Vagina (tissue), 2 donors: ENCODE results near the gene SIDT2. TPM values are rescaled to one million over a fixed set of nuclear protein-coding genes. Genes with fewer than 3 reads are reported as not detected.

Source experiments
- DNase-seq, 2 donors: peaks; one replicate each; pipeline ENCODE4 v3.0.0-alpha.2; 2017; ENCODE audit errors: extremely low spot score in 2 of 2
- H3K27ac ChIP-seq: fragments of 200-600 bp; sonication (generic); one replicate; pipeline ENCODE4 v1.5.1; 2019
- H3K27me3 ChIP-seq: fragments of 200-600 bp; sonication (generic); one replicate; pipeline ENCODE4 v1.5.1; 2019
- H3K36me3 ChIP-seq, 2 donors: fragments of 200-600 bp; sonication (generic); one replicate each; pipeline ENCODE4 v1.5.1; 2017 to 2019
- H3K4me1 ChIP-seq: fragments of 200-600 bp; sonication (generic); one replicate; pipeline ENCODE4 v1.5.1; 2019
- H3K4me3 ChIP-seq, 2 donors: fragments of 200-600 bp; sonication (generic); 1 replicate in 1 of 2; 2 replicates in 1 of 2; pipeline ENCODE4 v1.5.1; 2016 to 2019
- H3K9me3 ChIP-seq: fragments of 200-600 bp; sonication (generic); one replicate; pipeline ENCODE4 v1.5.1; 2019
- POLR2A ChIP-seq, 2 donors: fragments of 450-650 bp; IDR thresholded peaks; one replicate each; pipeline ENCODE4 v1.6.1; 2017; ENCODE audit warnings: antibody characterized with exemption in 2 of 2, mild to moderate bottlenecking in 2 of 2, moderate library complexity in 2 of 2
- POLR2AphosphoS5 ChIP-seq, 2 donors: sonication (generic); formaldehyde crosslinking; IDR thresholded peaks; one replicate each; pipeline ENCODE4 v1.9.0; 2017; ENCODE audit warnings: antibody characterized with exemption in 2 of 2, mild to moderate bottlenecking in 2 of 2, low read depth in 1 of 2; ENCODE audit not compliant: insufficient read depth in 1 of 2
- intact Hi-C: fragments of 100-400 bp; cut with DNase I; formaldehyde crosslinking; loops from one replicate; pipeline ENCODE4 v1.15.1; 2023
- total RNA-seq: library from RNA; depleted of rRNA; stranded (reverse); fragments of >200 nt; gene quantifications from one replicate; pipeline ENCODE4 v1.2.3, GENCODE V29; 2016
- TF ChIP-seq, protein P1 (sequence below), 3 experiments: fragments of 450-650 bp in 2 of 3; fragments of 200-600 bp in 1 of 3; sonication (generic) in 1 of 3; IDR thresholded peaks; one replicate each; pipeline ENCODE4 v1.5.1; 2017 to 2019; ENCODE audit warnings: antibody characterized with exemption in 3 of 3, mild to moderate bottlenecking in 2 of 3, moderate library complexity in 2 of 3

The SIDT2 gene
- total RNA-seq, 1 donor from 2014 or later = 24.8 TPM

DNA sequence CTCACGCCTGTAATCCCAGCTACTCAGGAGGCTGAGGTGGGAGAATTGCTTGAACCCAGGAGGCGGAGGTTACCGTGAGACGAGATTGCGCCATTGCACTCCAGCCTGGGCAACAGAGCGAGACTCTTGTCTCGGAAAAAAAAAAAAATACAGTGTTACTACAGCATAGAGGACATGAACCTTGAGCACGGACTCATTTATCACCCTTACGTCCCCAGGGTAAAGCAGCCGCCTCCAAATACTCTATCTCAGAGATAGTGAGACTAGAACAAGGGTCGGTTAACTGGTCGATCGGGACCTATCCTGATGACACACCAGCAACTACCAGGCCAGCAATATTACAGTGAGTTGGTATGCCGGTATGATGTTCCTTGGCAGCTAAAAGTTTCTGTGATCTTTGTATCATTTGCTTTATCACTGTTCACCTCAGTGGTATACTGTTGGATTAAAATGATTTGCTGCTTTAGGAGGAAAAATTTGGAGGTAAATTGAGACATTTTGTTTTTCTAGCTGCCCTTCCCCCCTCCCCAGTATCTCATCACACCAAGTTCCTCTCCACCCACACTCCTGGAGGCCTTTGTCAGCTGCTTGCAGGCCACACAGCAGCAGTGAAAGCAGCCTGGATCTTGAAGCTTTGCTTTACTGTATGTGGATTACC lies 7.0 kb upstream of the SIDT2 start:
- Histone ChIP-seq H3K27me3 (no peaks in the 10 kb centered on the region), H3K36me3 (peaks cover 0 to 25% of the 10 kb centered on the region in 2 donors), H3K27ac (no peak overlapping the region), H3K4me1 (peaks cover 5% of the 10 kb centered on the region), H3K9me3 (no peaks in the 10 kb centered on the region), H3K4me3 (no peak overlapping the region)
- intact Hi-C loops = loop anchor here (10.0 kb wide), 1 partner anchor 53 kb away; no protein-coding TSS in a partner anchor
- DNase-seq = no peak
- TF ChIP-seq POLR2A (IDR thresholded peaks at IDR 0.05) (no peak), POLR2AphosphoS5 (IDR thresholded peaks at IDR 0.05; ENCODE audit: insufficient read depth in 1 of 2, low read depth in 1 of 2) (no peak)
- TF ChIP-seq, protein P1, sequence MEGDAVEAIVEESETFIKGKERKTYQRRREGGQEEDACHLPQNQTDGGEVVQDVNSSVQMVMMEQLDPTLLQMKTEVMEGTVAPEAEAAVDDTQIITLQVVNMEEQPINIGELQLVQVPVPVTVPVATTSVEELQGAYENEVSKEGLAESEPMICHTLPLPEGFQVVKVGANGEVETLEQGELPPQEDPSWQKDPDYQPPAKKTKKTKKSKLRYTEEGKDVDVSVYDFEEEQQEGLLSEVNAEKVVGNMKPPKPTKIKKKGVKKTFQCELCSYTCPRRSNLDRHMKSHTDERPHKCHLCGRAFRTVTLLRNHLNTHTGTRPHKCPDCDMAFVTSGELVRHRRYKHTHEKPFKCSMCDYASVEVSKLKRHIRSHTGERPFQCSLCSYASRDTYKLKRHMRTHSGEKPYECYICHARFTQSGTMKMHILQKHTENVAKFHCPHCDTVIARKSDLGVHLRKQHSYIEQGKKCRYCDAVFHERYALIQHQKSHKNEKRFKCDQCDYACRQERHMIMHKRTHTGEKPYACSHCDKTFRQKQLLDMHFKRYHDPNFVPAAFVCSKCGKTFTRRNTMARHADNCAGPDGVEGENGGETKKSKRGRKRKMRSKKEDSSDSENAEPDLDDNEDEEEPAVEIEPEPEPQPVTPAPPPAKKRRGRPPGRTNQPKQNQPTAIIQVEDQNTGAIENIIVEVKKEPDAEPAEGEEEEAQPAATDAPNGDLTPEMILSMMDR (IDR thresholded peaks at IDR 0.05) = no peak

DNA sequence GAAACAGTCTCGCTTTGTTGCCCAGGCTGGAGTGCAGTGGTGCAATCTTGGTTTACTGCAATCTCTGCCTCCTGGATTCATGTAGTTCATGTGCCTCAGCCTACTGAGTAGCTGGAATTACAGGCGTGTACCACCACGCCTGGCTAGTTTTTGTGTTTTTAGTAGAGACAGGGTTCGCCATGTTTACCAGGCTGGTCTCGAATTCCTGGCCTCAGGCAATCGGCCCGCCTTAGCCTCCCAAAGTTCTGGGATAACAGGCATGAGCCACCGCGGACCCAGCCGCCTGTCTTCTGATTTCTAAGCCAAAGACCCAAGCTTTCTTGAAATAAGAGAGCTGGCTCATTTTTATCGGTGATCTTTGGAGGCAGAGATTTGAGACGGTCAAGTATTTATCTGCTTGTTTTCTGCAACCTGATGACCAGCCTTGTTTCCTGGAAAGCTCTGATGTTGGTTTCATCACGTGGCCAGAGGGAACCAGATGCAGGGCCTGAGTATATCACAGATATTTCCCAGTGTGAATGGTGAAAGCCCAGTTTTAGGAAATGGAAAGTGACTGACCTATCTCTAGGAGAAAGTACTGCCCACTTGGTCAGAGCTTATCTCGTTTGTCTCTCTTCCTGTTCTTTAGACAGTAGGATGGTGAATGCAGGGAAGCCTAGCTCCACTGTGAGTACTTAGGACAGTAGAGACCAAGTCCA lies 5.7 kb upstream of the SIDT2 start:
- intact Hi-C loops = loop anchor here (10.0 kb wide), 1 partner anchor 52 kb away; no protein-coding TSS in a partner anchor

DNA sequence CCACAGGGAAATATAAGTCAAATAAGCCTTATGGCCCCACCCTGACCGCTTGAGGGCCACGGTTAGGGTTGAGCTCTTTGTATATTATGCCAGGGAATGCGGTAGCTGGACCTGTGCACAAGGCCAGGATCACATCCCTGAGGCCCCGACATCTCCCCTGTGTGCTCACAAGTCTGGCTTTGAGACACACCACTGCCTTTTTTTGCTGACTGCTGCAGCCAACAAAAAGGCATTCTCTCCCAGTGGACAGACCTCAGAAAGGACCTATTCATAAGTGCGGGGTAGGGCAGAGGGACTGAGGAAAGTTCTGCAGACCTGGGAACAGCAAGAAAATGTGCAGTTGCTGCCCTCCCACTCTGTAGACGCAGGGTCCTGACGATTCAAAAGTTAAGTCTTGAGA lies 3.4 kb upstream of the SIDT2 start:
- no peaks in the 10 kb centered on the region for H3K9me3 ChIP-seq
- H3K27me3 ChIP-seq = no peaks in the 10 kb centered on the region
- no peak overlapping the region for H3K27ac ChIP-seq
- no peak overlapping the region for H3K4me3 ChIP-seq
- intact Hi-C loops = loop anchor here (10.0 kb wide), 1 partner anchor 50 kb away; no protein-coding TSS in a partner anchor
- TF ChIP-seq, protein P1 (IDR thresholded peaks at IDR 0.05) = no peak
- no peak for TF ChIP-seq POLR2AphosphoS5 (IDR thresholded peaks at IDR 0.05; ENCODE audit: insufficient read depth in 1 of 2, low read depth in 1 of 2)
- peaks cover 21% of the 10 kb centered on the region for H3K4me1 ChIP-seq
- peaks cover 0 to 2% of the 10 kb centered on the region in 2 donors for H3K36me3 ChIP-seq
- DNase-seq = no peak

More for the DNA sequence above, 5.7 kb upstream of the SIDT2 start:
- Histone ChIP-seq H3K4me3 (no peak overlapping the region), H3K27ac (no peak overlapping the region), H3K9me3 (no peaks in the 10 kb centered on the region), H3K36me3 (peaks cover 0 to 13% of the 10 kb centered on the region in 2 donors), H3K4me1 (peaks cover 6% of the 10 kb centered on the region), H3K27me3 (no peaks in the 10 kb centered on the region)
- DNase-seq = no peak
- TF ChIP-seq POLR2AphosphoS5 (IDR thresholded peaks at IDR 0.05; ENCODE audit: insufficient read depth in 1 of 2, low read depth in 1 of 2) = no peak
- TF ChIP-seq, protein P1 (IDR thresholded peaks at IDR 0.05) = no peak
- TF ChIP-seq POLR2A (IDR thresholded peaks at IDR 0.05) = no peak

DNA sequence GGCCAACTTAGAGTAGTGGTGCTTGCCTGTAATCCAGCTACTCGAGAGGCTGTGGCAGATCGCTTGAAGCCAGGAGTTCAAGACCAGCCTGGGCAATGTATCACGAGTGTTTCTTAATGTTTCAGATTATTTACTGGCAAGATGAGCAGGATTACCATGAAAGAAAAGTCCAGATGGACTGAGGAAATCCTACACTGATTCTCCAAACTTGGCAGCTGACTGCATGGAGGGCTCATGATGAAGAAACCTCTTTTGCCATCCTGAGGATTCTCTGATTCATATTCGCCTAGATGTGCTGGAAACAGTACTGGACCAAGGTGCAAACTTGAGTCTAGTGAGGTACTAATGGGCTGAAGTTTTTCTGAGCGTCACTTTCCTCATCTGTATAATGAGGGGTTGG lies 2.8 kb upstream of the SIDT2 start:
- intact Hi-C loops = loop anchor here (10.0 kb wide), 1 partner anchor 49 kb away; no protein-coding TSS in a partner anchor
- Histone ChIP-seq H3K9me3 (no peaks in the 10 kb centered on the region), H3K27me3 (no peaks in the 10 kb centered on the region), H3K27ac (no peak overlapping the region), H3K4me3 (no peak overlapping the region), H3K4me1 (peaks cover 28% of the 10 kb centered on the region), H3K36me3 (no peaks in the 10 kb centered on the region)
- DNase-seq = no peak
- TF ChIP-seq, protein P1 (IDR thresholded peaks at IDR 0.05) = no peak
- no peak for TF ChIP-seq POLR2A (IDR thresholded peaks at IDR 0.05)
- no peak for TF ChIP-seq POLR2AphosphoS5 (IDR thresholded peaks at IDR 0.05; ENCODE audit: insufficient read depth in 1 of 2, low read depth in 1 of 2)
